Effector CD4-positive, alpha-beta T cell (primary cell): ENCODE results near the gene EFNA1.
"Not testable (repeated sequence)": the region's sequence is repeated elsewhere in the genome, so short reads cannot be mapped to it uniquely, and the experiment has no call there.

Experiments used
- DNase-seq: peaks from one replicate; pipeline ENCODE4 v3.0.0-alpha.2; 2020

The EFNA1 gene

DNA sequence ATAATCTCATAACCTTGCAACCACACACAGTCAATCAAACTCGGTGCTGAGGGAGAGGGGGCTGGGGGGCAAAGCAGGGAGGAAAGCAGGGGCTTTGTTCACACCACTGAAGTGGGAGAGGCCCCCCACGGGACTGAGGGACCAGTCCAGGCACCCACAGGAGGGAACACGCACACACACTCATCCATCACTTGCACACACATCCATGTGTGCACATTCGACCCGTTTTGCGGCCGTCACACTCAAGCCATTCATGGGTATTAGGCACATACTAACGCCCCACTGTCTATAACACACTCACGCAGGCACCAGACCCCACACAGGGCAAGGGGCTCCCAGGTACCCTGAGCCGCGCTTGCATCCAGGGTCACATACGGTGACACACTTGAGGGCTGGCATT, 35.0 kb upstream of the EFNA1 start:
- DNase-seq: no peak

DNA sequence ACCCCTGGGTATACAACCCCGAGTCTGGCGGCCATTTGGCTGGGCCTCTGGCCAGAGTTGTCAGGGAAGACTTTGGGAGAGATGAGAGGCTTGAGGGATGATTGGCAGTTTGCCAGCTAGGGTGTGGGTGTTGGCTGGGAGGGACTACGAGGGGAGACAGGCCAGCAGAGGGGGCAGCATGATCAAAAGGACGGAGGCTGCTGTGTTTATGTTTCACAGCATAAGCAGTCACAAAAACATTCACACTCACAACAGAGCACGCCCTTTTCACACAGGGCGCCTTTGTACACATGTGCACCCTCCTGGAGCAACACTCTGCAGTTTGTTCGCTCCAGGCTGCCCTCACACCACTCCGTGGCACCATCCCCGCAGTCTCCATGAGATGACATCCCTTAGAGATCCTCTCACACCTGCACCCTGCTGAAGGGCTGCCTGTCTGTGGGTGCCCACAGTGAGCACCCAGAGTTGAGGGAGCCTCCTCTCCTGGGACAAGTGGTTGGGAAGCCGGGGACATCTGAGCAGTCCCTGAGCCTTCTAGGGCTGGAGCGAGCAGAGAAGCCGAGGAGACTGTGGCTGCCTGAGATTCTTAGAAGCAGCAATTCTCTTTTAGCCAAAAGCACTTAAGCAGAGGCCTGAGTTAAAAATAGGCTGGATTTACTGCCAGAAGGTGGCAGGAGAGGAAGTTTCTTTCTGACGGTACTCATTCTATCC, 33.6 kb upstream of the EFNA1 start:
- DNase-seq: no peak

DNA sequence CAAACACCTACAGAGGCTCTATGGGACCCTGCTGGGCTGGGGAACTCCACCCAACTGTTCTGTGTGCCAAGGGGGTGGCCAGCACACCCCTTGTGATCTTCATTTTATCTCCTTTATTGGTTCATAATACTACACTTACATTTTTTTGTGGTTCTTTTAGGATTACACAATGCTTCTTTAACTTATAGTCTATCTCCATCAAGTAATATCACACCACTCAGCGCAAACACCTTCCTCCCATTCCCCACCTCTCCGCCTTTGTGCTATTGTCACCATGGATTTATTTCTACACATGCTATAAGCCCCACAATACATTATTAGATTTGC, 33.1 kb upstream of the EFNA1 start:
- no peak for DNase-seq

DNA sequence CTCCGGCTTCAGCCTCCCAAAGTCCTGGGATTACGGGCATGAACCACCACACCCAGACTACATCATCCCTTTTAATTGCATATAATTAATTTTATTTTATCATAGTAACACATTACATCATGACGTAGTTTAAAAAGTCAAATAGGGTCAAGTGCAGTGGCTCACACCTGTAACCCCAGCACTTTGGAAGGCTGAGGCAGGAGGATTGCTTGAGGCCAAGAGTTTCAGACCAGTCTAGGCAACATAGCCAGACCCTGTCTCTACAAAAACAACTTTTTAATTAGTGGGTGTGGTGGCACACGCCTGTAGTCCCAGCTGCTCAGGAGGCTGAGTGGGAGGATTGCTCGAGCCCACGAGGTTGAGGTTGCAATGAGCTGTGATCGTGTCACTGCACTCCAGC, 28.3 kb upstream of the EFNA1 start:
- no peak for DNase-seq

DNA sequence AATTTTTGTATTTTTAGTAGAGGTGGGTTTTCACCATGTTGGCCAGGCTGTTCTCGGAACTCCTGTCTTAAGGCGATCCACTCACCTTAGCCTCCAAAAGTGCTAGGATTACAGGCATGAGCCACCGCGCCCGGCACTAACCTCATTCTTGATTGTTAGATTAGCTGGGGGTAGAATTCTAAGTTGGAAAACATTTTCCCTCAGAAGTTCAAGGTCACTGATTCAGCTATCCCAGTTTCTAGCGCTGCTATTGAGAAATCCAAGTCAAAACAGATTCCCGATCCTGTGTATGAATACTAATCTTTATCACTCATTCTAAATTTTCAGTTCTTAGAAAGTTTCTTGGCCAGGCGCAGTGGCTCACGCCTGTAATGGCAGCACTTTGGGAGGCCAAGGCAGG, 24.4 kb upstream of the EFNA1 start:
- DNase-seq: no peak

DNA sequence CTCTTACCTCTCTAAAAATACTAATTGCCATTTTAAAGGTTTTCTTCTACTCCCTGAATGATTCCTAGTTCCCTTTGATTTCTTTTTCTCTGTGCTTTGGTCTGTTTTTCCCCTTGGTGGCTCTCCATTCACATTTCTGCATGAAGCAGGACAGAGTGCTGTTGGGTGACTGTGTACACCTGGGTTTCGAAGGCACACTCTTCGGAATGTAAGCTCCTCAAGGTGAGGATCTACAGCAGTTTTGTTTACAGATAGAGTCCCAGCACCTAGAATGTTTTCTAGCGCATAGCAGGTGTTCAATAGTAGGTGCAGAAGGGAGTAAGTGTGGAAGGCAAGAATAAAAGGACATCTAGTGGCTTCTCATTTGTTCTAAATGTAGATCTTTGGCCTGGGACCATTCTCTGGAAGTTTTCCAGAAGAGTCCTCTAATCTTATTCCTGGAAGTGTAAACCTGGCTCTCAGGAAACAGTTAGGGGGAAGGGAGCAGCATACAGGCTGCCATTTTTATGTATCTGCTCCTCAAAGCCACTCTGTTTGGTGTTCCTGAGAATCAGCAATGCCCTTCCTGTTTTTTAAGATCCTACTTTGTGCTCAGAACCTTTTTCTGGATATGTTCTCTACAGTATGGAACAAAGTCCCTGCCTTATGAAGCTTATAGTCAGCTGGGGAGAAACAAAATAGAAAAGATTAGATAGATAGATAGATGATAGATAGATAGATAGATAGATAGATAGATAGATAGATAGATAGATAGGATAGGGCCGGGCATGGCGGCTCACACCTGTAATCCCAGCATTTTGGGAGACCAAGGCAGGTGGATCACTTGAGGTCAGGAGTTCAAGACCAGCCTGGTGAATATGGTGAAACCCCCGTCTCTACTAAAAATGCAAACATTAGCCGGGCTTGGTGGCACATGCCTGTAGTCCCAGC, 22.8 kb upstream of the EFNA1 start:
- no peak for DNase-seq

DNA sequence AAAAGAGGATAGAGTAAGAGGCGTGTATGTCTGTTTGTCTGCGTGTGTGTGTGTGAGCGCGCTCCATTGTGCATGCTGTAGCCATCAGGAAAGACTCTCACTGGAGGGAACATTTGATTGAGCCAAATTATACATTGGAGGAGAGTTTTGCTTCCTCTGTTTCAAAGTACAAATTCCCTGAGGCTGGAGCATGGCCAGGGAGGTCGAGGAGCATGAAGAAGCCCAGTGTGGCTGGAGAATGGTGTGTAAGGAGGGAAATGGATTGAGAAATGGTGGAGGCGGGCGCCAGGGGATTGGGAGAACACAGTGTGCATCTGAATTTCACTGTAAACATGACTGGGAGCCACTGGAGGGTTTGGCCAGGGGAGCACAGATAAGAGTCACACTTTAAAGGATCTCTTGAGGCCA, 22.1 kb upstream of the EFNA1 start:
- DNase-seq: no peak

DNA sequence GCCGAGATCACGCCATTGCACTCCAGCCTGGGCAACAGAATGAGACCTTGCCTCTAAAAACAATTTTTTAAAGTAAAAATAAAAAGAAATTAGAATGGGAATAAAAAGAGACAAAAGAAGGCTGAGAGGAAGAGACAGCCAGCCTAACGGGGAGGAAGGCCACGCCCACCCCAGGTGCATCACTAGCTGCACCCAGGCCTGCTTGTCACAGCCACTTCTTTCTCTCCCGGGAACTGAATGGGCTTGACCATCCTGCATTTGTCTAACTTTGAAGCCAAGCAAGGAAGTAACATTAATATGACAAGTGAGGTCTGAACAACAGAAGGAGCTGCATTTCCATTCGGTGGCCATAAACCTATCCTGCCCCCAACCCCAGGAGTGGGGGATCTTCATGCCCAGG, 20.8 kb upstream of the EFNA1 start:
- DNase-seq: no peak

DNA sequence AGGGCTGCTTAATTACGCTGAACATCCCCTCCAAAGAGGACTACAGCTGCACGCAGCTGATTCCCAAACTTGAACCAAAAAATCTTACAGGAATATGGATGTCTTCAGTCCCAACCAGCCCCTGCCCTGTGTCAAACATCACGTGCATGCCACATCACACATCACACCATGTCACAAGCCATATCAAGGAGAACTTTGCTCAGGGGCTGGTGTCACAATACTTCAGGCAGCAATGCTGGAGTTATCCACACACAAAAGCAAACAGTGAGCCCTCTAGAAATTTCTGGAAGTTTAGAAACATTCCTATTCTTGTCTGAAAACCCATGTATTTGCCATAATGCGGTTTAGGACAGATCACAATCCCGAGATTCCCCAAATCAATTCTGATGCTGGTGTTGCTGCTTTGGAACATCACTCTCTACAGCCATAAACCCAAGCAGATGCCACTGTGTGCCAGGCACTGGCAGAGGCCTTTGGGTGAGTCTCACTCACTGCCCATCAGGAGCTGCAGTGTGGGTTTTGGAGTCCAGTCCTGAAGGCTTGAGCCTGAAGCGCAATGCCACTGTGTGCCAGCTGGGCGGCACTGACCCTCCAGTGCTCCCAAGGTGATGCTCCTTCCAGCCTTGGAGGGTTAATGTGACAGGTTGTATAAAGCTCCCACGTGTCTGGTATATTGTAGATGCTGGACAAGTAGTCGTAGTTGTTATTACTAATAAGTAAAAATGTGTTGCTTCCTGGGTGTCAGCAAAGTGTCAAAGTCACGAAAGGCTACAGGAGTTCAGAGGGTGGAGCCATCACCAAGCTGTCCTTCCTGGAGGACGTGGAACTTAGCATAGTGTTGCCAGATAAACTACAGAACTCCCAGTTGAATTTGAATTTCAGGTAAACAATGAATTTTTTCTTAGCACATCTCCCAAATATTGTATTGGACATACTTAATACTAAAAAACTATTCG, 20.1 kb upstream of the EFNA1 start:
- DNase-seq: no peak

DNA sequence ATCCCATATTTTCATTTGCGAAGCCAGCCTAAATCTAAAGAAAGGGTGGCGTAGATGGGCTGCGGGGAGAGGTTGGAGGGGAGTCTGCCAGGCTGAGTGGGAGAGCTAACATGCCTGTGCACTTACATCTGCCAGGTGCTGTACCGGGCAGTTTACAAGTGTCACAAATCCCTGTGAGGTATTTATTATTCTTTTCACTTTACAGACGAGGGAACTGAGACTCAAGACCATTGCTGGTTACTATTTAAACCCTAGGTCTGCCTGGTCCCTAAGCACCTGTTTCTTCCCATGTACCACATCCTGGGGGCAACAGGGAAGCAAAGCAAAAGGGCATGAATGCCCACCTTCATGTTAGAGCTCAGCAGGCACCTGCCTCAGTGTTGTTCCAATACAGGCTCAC, 19.4 kb upstream of the EFNA1 start:
- no peak for DNase-seq

DNA sequence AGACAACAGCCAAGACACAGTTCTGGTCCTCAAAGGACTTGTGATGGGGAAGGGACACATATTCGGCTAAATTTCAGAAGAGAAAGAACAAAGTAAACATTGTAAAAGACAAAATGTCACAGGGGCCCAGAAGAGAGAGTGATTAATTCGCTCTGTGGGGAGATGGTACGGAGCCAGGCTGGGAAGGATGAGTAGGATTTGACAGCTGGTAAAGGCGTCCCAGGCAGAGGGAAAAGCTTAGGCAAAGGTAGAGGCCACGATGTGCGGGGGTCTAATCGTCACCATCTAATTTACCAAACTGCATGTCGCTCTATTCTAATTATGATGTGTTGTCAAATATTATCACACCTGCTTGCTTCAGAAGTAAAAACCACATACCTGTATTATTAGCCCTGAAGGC, 17.3 kb upstream of the EFNA1 start:
- no peak for DNase-seq

DNA sequence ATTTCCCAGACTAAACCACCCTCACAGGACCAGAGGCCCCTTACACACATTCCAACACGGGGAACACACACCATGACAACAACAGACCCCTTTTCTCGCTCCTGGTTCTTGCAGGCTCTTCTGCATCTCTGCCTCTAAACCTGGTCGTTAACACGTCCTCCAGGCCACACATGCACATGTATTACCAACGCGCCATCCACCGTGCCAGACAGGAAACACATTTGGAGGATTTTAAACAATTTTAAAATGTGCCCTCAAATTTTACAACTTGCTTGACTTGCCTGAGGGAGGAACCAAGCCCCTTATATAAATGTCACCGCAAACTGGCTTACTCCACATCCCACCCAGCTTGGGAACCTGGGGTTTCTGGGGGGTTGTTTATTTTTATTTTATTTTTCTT, 16.9 kb upstream of the EFNA1 start:
- DNase-seq: no peak

DNA sequence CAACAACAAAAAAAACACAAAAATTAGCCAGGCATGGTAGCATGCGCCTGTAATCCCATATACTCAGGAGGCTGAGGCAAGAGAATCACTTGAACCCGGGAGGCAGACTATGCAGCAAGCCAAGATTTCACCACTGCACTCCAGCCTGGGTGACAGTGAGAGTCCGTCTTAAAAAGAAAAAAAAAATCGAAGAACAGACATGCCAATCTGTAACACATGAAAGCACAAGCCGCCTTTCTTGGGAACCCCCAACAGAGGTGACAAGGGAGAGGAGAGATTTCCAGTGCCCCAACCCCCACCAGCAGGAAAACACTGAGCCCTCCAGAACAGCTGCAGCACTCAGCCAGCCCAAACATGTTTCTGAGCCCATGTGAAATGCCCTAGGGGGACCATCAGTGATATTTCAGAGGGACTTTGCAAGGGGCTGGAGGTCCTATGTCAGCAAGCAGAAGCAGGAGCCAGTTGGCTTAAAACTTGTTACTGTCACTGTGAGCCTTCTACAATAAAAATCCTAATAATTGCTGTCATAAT, 14.2 kb upstream of the EFNA1 start:
- DNase-seq: no peak

DNA sequence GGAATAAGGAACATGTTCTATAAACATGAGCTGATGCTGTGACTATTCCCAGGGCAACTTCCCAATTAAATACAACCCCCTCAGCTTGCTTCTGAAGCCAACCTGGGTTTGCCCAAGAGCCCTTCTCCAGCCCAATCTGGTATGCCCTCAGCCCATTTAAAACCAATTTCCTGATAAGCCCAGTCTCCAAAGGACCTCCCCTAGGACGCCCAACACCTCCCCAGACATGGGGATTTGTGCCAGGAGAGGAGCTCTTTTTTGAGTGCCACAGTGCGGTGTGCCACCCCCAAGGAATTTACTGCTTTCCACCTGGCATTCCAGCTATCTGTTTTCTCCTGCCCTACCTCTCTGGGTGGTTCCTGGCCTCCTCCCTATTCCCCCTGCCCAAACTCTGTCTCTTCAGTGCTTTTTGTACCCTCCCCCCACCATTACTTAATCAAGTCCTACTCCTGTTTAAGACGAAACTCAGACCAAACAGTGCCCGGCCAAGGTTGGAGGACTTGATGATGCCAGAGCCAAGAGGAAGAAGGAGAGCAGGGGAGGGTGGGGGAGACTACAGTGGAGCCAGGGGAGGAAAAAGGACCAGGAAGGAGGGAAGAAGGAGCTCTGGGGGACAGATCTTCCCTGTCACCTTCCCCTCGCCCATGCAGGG, 11.4 kb upstream of the EFNA1 start:
- DNase-seq: no peak

DNA sequence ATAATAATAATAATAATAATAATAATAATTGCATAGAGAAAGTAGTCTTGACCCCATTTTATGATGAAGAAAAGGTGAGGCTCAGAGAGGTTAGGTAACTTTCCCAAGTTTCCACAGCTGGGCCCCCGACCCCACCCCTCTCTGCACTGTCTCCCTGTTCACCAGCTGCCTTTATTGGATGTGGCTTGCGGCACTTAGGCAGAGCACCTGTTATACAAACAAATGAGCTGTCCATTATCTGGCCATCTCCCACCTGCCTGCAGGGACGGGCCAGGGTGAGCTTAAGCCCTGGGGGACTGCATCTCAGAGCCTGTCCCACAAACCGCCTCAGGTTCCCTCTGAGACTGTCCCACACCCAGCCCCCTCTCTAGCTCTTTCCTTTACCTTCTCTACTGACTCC, 10.1 kb upstream of the EFNA1 start:
- DNase-seq: no peak

DNA sequence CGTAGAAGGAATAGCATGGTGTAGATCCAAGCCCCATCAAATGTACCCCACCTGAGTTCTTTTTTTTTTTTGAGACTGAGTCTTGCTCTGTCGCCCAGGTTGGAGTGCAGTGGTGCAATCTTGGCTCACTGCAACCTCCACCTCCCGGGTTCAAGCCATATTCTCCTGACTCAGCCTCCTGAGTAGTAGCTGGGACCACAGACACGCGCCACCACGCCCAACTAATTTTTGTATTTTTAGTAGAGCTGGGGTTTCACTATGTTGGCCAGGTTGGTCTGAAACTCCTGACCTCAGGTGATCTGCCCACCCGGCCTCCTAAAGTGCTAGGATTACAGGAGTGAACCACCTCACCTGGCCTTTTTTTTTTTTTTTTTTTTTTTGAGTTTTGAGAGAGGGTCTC, 9.6 kb upstream of the EFNA1 start:
- DNase-seq: not testable (repeated sequence)

DNA sequence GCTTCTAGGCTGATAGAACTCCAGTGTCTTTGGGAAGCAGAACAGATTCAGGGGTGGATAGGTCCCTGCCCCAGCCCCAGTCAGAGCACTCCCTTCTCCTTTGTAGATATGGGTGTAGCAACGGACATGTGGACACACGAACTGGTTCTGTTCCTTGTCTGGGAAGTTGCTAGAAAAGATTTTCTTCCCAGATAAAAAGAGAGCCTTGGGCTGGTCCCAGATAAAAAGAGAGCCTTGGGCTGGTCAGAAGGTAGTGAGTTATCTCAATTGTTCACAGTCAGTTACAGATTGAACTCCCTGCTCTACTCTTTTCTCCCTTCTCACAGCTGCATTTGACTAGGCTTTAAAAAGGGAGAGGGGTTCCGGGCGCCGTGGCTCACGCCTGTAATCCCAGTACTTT, 7.4 kb upstream of the EFNA1 start:
- no peak for DNase-seq

DNA sequence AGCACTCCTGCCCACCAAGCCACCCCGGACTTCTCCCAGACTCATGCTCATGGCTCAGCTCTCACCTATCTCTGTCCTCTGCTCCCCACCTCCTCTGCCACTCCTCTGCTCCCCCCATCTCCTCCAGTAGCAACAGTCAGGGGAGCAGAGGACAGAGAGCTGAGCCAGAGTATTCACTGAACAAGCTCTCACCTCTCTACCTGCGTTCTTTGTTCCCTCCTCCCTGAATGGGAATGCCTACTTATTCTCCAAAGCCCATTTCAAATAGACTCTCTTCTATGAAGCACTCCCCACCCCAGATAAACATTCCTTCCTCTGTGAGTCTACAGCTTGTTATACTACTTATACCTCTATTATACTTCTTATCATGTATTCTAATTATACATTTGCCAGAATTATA, 6.4 kb upstream of the EFNA1 start:
- no peak for DNase-seq

DNA sequence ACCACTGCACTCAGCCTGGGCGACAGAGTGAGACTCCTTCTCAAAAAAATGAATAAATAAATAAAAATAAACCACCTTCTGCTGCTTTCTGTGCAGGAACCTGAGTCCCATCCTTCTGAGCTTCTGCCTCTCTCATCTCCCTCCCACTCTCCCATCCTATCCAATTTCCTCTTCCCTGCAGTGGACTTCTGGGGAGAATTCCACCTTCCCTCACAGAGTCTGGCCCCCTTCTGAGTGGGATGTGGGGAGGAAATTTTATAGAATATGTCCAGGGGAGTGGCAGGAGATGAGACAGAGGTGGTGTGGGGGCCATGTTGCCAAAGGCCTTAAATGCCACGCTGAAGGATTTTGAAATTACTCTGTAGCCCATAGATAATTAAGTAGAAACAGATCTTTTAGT, 5.4 kb upstream of the EFNA1 start:
- DNase-seq: no peak

DNA sequence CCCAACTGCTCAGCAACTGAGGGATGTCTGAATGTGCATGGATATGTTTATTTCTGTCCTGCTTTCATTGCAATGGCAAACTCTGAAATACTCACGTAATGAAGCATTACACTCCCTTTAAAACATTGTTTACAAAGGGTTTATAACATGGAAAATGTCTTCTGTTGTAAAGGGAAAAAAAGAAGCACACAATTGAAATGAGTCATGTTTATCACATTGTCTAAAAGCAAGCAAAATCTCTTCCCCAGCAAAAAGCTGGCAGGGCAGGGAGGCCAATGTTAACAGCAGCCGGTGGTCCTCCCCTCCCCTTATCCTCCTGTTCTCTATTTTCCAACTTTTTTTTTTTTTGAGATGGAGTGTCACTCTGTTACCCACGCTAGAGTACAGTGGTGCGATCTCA, 3.9 kb upstream of the EFNA1 start:
- no peak for DNase-seq

DNA sequence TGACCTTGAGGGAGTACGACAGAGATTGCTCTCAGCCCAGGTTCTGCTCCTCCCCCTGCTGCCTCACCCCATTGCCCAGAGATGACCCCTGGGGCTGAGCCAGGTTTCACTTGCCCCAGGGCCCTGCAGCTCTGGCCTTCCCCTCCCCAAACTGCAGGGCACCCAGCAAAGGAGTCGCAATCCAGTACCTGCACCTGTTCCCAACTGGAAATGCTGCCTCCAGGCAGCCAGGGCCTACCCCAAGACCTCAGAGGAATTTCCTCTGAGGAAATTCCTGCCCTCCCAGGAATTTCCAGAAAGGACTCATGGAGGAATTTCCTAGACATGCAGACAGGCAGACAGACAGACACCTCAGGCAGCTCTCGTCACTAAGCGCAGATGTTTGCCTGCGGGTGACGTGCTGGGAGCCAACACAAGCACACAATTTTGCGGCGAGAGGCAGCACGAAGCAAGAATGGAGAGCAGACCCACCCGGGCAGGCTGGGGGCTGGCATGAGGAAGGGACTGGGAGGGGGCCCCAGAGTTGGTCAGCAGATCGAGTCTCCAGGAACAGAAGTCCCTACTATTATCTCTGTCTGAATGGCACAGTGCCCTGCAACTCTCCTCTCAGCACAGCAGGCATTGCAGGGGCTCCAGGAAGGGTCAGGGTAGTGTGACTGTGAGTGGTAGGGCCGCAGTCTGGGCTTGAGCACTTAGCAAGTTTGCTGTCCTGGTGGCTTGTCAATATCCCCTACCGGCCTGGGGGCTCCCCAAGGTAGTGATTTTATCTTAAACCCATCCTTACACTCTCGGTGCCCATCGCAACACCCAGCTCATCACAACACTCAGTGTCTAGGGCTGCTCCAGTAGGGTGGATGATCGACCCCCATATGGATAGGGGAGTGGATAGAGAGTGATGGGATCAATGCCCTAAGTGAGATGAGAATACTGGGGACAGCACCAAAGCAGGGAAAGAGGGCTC, 2.9 kb upstream of the EFNA1 start:
- DNase-seq: no peak
